DND-41 (cell line): ENCODE results near the gene NOL4L.

Experiments
- EZH2 ChIP-seq: IDR thresholded peaks from 3 replicates; pipeline ENCODE4 v1.6.1; 2012; ENCODE audit warnings: borderline replicate concordance, low read depth, mild to moderate bottlenecking, moderate library complexity, low read length, inconsistent platforms; ENCODE audit not compliant: severe bottlenecking
- TF ChIP-seq, protein P1 (sequence below): IDR thresholded peaks from 2 replicates; pipeline ENCODE4 v1.5.1; 2012; ENCODE audit warnings: borderline replicate concordance, low read length, moderate library complexity, mild to moderate bottlenecking; ENCODE audit not compliant: poor library complexity, severe bottlenecking; ENCODE audit errors: extremely low read depth

GRCh38 chr20:32432277-32432676, 152.9 kb downstream of the NOL4L start:
- TF ChIP-seq, protein P1, sequence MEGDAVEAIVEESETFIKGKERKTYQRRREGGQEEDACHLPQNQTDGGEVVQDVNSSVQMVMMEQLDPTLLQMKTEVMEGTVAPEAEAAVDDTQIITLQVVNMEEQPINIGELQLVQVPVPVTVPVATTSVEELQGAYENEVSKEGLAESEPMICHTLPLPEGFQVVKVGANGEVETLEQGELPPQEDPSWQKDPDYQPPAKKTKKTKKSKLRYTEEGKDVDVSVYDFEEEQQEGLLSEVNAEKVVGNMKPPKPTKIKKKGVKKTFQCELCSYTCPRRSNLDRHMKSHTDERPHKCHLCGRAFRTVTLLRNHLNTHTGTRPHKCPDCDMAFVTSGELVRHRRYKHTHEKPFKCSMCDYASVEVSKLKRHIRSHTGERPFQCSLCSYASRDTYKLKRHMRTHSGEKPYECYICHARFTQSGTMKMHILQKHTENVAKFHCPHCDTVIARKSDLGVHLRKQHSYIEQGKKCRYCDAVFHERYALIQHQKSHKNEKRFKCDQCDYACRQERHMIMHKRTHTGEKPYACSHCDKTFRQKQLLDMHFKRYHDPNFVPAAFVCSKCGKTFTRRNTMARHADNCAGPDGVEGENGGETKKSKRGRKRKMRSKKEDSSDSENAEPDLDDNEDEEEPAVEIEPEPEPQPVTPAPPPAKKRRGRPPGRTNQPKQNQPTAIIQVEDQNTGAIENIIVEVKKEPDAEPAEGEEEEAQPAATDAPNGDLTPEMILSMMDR, result no peak
- TF ChIP-seq EZH2, result no peak
